ENCODE results near the gene LSM12.

Gene LSM12

DNA sequence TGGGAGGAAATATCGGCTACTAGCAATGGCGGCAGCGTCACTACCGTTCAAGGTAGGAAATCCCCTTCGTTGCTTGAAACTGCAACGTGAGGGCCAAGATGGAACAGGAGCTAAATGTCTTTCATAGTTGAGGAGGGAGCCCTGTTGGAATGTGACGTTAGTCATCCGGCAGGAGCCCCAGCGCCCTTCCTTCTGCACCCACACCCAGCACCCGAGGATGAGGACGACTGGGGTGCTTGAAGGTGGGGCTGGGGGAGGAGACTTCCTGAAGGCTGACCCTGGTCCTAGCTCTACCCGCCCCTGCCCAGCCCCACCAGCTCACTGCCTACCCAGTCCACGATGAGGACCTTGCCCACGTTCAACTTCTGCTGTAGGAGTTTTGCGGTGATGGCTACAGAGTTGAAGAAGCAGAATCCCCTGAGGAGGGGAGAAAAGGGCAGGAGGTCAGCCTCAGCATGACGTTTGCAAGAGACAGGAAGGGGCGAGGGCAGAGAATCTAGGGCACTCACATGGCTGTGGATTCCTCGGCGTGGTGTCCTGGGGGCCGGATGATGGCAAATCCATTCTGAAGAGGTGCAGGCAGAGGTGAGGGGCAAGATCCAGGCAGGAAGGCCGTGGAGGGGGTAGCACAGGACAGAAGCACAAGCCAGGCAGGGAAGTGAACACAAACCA is 15.9 kb upstream of the LSM12 start:
- FAIRE-seq (no peak), DNase-seq (ENCODE audit: insufficient read length) (no peak)
- TF ChIP-seq TAF1 (IDR thresholded peaks at IDR 0.05; ENCODE audit: borderline replicate concordance, low read depth, low read length): no peak
- TF ChIP-seq POLR2AphosphoS5 (IDR thresholded peaks at IDR 0.05; ENCODE audit: low read depth, low read length): no peak

DNA sequence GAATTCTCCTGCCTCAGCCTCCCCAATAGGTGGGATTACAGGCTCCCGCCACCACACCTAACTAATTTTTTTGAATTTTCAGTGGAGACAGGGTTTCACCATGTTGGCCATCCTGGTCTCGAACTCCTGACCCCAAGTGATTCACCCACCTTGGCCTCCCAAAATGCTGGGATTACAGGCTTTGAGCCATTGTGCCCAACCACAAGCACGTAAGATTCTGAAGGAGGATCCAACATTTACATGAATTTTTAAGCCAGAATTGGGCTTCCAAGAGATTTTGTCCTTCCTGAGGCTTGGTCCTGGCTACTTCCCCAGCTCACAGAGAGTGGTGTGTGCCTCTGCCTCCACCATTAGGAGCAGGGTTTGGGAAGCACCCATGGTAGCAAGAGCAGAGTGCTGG is 15.2 kb upstream of the LSM12 start:
- DNase-seq (ENCODE audit: insufficient read length) (no peak), FAIRE-seq (no peak)
- TF ChIP-seq POLR2AphosphoS5 (IDR thresholded peaks at IDR 0.05; ENCODE audit: low read depth, low read length) (no peak), POLR2A (IDR thresholded peaks at IDR 0.05; ENCODE audit: low read depth, low read length) (no peak), TAF1 (IDR thresholded peaks at IDR 0.05; ENCODE audit: borderline replicate concordance, low read depth, low read length) (no peak)

DNA sequence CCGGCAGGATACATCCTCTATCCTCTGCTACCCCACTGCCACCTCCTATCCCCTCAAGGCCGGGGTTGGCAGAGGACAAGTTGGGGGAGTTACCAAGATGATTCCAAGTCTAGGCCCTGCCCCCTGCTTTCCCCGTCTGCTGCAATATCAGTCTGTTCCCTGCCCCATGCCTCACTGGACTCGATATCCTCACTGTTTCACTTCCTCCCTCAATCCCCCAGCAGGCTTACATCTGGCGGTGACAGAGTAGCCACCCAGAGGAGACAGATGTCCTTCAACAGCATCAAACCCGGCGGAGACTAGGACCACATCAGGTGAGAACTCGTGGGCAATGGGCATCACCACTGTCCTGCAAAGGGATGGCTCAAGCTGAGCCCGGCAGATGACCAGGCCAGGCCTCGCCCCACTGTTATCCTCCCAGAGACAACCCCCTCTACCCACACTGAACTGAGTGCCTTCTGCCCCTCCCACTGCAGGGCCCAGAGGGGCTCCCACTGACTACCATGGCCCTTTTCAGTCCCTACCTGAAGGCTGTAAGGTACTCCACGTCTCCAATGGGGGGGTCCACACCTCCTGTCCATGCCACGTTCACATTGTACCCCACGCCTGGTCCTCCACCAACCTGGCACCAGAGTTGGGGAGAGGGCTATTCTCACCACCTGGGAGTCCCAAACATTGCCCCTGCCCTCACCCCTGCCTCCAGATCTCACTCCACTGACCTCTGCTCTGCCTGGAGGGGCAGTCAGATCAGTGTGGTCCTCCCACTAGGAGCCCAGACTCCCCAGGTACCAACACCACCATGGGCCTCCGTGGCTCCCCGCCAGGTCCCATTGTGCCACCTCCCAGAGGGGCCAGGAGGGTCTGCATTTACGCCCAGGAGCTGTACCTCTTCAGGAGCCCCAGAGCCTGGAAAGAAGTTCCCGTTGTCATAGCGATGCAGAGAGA is 13.7 kb upstream of the LSM12 start:
- FAIRE-seq: no peak
- DNase-seq (ENCODE audit: insufficient read length): no peak
- no peak for TF ChIP-seq TAF1 (IDR thresholded peaks at IDR 0.05; ENCODE audit: borderline replicate concordance, low read depth, low read length)
- no peak for TF ChIP-seq POLR2A (IDR thresholded peaks at IDR 0.05; ENCODE audit: low read depth, low read length)
- TF ChIP-seq POLR2AphosphoS5 (IDR thresholded peaks at IDR 0.05; ENCODE audit: low read depth, low read length): no peak

DNA sequence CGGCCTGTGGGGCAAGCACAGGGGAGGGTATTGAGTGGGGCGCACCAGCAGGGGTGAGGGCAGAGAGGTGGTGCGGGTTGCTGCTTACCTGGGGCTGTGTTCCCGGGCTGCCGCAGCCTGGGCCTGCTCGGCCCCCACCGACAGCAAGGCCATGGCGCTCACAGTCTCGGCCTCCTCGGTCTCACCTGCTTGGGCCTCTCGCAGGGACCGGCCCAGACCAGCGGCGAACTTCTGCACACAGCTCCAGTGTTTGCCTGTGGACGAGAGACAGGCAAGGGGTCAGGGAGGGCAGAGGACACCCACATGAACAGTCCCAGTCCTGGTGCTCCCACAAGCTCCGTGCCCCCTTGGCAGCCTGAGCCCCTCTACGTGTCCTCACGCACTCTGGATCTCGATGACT is 11.9 kb upstream of the LSM12 start:
- DNase-seq (ENCODE audit: insufficient read length) (no peak), FAIRE-seq (no peak)
- TF ChIP-seq POLR2A (IDR thresholded peaks at IDR 0.05; ENCODE audit: low read depth, low read length): no peak
- no peak for TF ChIP-seq POLR2AphosphoS5 (IDR thresholded peaks at IDR 0.05; ENCODE audit: low read depth, low read length)
- no peak for TF ChIP-seq TAF1 (IDR thresholded peaks at IDR 0.05; ENCODE audit: borderline replicate concordance, low read depth, low read length)

DNA sequence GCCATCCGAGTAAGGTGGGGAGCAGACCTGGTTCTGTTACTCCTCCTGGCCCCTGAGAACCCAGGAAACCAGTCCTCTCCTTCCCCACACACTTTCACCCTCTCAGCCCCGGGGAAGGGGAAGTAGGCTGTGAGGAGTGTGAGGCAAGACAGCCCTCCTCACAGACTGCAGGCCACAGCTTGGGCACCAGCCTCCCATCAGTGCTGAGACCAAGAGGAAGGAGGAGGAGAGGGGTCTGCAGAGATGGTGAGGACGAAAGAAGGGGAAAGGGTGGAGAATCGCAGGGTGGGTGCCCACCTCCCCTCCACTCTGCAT is 11.1 kb upstream of the LSM12 start:
- DNase-seq (ENCODE audit: insufficient read length) (no peak), FAIRE-seq (no peak)
- TF ChIP-seq TAF1 (IDR thresholded peaks at IDR 0.05; ENCODE audit: borderline replicate concordance, low read depth, low read length) (no peak), POLR2A (IDR thresholded peaks at IDR 0.05; ENCODE audit: low read depth, low read length) (no peak), POLR2AphosphoS5 (IDR thresholded peaks at IDR 0.05; ENCODE audit: low read depth, low read length) (no peak)

DNA sequence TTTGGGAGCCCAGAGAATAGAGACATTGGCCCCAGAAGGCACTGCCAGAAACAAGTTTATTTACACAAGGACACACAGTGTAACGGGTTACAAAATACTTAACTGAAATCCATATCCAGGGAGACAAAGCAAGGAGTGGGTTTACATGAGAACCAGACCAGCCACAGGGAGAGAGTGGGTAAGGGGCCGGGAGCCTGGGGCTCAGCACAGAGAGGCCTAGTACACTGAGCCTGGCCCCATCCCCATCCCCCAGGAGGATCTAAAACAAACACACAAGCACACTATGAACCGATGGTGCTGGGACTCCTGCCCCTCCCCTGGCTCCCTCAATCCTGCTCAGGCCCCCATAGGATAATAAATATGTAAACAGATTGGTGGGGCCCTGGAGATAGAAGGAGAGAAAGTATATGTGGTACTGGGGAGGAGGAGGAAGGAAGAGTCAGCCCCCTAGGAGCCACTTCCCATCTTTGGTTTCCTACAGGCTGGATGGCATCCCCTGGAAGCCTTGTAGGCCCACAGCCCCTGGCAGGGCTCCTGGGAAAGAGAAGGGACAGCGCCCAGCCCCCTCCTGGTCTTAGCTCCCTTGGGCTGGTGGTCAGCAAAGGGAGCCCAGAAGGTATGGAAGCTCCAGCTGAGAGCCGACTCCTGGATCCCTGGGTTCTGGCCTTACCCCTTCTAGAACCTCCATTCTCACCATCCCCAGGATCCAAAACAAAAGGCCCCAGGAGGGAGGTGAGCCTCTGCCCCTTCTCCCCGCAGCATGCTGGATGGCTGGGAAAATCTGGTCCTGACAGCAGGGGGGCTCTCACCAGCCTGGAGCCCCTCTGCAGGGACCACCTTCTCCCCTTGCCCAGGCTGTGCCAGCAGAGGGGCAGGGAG is 10.5 kb upstream of the LSM12 start:
- FAIRE-seq (no peak), DNase-seq (ENCODE audit: insufficient read length) (no peak)

DNA sequence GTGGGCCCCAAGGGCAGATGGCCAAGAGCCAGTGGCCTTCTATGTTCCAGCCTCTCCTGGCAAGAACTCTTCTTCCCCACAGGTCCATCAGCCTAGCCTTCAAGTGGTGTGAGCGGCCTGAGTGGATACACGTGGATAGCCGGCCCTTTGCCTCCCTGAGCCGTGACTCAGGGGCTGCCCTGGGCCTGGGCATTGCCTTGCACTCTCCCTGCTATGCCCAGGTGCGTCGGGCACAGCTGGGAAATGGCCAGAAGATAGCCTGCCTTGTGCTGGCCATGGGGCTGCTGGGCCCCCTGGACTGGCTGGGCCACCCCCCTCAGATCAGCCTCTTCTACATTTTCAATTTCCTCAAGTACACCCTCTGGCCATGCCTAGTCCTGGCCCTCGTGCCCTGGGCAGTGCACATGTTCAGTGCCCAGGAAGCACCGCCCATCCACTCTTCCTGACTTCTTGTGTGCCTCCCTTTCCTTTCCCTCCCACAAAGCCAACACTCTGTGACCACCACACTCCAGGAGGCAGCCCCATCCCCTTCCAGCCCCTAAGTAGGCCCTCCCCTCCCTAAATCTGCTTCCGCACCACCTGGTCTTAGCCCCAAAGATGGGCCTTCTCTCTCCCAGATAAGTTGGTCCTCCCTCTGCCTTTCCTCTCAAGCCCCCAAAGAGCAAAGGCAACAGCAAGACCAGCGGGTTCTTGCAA is 9.3 kb upstream of the LSM12 start:
- FAIRE-seq: no peak
- no peak for DNase-seq (ENCODE audit: insufficient read length)
- TF ChIP-seq POLR2AphosphoS5 (IDR thresholded peaks at IDR 0.05; ENCODE audit: low read depth, low read length) (no peak), TAF1 (IDR thresholded peaks at IDR 0.05; ENCODE audit: borderline replicate concordance, low read depth, low read length) (no peak), POLR2A (IDR thresholded peaks at IDR 0.05; ENCODE audit: low read depth, low read length) (no peak)

More for the DNA sequence above, 10.5 kb upstream of the LSM12 start:
- TF ChIP-seq TAF1 (IDR thresholded peaks at IDR 0.05; ENCODE audit: borderline replicate concordance, low read depth, low read length) (no peak), POLR2AphosphoS5 (IDR thresholded peaks at IDR 0.05; ENCODE audit: low read depth, low read length) (no peak), POLR2A (IDR thresholded peaks at IDR 0.05; ENCODE audit: low read depth, low read length) (no peak)

DNA sequence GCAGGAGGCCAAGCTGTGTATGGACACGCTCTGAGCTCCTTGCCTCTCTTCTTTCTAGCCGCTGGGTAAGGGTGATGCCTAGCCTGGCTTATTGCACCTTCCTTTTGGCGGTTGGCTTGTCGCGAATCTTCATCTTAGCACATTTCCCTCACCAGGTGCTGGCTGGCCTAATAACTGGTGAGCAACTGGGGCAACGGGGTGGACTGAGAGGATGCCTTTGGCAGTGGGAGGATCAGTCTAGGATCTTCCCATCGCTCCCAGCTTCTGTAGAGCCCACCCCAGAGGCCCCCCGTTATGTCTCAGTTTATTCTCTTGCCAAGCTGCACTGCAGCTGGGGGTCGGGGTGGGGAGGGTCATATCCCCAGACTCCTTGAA is 8.4 kb upstream of the LSM12 start:
- DNase-seq (ENCODE audit: insufficient read length) (no peak), FAIRE-seq (no peak)
- no peak for TF ChIP-seq TAF1 (IDR thresholded peaks at IDR 0.05; ENCODE audit: borderline replicate concordance, low read depth, low read length)
- no peak for TF ChIP-seq POLR2A (IDR thresholded peaks at IDR 0.05; ENCODE audit: low read depth, low read length)
- no peak for TF ChIP-seq POLR2AphosphoS5 (IDR thresholded peaks at IDR 0.05; ENCODE audit: low read depth, low read length)

DNA sequence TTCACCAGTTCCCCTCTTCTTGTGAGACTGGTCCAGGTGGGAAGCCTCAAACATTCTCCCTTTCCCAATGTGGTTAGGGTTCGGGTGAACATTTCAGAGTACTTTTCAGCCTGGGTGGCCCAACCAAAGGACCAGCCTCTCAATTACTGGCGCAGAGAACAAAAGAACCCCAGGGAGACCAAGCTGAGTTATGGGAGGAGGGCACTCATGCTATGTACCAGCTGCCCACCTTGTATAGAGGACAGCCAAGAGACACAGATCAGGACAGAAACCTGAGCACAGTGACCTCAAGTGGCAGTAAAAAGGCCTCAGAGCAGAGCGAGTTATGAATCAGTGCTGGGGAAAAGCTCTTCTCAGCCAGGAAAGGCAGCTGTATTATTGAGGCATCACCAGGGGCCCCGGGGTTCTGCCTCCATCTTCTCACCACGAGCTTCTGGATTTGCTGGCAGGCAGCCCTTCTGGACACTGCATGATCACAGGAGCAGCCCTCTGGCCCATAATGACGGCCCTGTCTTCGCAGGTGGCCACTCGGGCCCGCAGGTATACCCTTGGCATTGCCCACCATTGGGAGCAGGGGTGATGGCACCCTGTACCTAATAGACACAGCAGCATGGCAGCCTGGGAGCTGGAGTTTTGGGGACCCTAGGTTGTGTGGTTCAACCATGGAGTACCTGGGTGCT is 7.9 kb upstream of the LSM12 start:
- TF ChIP-seq POLR2A (IDR thresholded peaks at IDR 0.05; ENCODE audit: low read depth, low read length) (no peak), TAF1 (IDR thresholded peaks at IDR 0.05; ENCODE audit: borderline replicate concordance, low read depth, low read length) (no peak)
- DNase-seq (ENCODE audit: insufficient read length) (no peak), FAIRE-seq (no peak)

DNA sequence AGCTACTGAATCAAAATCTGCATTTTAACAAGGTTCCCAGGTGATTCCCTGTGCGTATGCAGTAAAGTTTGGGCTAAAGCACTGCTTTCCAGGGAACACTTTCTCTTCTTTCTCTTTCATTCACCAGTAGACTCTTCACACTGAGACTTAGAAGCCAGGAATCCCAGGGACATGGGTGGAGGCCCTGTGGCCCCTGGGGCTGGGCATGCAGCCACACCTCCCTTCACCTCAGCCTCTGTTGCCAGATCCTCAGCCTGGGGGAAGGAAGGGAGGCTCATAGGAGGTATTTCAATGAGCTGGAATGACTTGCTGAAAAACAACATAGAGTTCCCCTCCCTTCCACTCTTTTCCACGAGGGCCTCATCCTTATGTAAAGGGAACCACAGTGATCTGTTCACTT is 5.3 kb upstream of the LSM12 start:
- FAIRE-seq: no peak
- no peak for TF ChIP-seq POLR2AphosphoS5 (IDR thresholded peaks at IDR 0.05; ENCODE audit: low read depth, low read length)
- TF ChIP-seq TAF1 (IDR thresholded peaks at IDR 0.05; ENCODE audit: borderline replicate concordance, low read depth, low read length): no peak
- TF ChIP-seq POLR2A (IDR thresholded peaks at IDR 0.05; ENCODE audit: low read depth, low read length): no peak
- no peak for DNase-seq (ENCODE audit: insufficient read length)
